SU-DHL-6 (cell line): ENCODE results near the gene IPO9.

Experiments
- EZH2phosphoT487 ChIP-seq: fragments of 200-600 bp; sonication (generic), shearing (Covaris generic); conservative IDR thresholded peaks from 2 replicates; pipeline ENCODE4 v1.6.1; 2018; ENCODE audit warnings: mild to moderate bottlenecking, antibody characterized with exemption, low read length, moderate library complexity, mixed read lengths
- TF ChIP-seq, protein P1 (sequence below): fragments of 200-600 bp; sonication (generic); IDR thresholded peaks from one replicate; pipeline ENCODE4 v1.5.1; 2017; ENCODE audit warnings: antibody characterized with exemption, mild to moderate bottlenecking, low read length, moderate library complexity; ENCODE audit not compliant: insufficient read depth, poor library complexity, severe bottlenecking

DNA sequence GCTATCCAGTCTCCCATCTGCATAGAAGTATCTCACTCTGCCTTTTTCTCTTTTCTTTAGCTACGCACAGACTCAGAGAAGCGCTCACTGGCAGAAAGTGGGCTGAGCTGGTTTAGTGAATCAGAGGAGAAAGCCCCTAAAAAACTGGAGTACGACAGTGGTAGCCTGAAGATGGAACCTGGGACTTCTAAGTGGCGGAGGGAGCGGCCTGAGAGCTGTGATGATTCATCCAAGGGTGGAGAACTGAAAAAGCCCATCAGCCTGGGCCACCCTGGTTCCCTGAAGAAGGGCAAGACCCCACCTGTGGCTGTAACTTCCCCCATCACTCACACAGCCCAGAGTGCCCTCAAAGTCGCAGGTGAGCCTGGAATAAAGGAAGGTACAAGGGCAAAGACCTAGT, 48.0 kb upstream of the IPO9 start:
- TF ChIP-seq, protein P1, sequence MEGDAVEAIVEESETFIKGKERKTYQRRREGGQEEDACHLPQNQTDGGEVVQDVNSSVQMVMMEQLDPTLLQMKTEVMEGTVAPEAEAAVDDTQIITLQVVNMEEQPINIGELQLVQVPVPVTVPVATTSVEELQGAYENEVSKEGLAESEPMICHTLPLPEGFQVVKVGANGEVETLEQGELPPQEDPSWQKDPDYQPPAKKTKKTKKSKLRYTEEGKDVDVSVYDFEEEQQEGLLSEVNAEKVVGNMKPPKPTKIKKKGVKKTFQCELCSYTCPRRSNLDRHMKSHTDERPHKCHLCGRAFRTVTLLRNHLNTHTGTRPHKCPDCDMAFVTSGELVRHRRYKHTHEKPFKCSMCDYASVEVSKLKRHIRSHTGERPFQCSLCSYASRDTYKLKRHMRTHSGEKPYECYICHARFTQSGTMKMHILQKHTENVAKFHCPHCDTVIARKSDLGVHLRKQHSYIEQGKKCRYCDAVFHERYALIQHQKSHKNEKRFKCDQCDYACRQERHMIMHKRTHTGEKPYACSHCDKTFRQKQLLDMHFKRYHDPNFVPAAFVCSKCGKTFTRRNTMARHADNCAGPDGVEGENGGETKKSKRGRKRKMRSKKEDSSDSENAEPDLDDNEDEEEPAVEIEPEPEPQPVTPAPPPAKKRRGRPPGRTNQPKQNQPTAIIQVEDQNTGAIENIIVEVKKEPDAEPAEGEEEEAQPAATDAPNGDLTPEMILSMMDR: no peak
- TF ChIP-seq EZH2phosphoT487: no peak
